ENCODE results near the gene SF1. TPM values are rescaled to one million over a fixed set of nuclear protein-coding genes. Genes with fewer than 3 reads are reported as not detected.

The SF1 gene
- total RNA-seq, 2 experiments from 2014 or later = 1,632 to 1,657 TPM

DNA sequence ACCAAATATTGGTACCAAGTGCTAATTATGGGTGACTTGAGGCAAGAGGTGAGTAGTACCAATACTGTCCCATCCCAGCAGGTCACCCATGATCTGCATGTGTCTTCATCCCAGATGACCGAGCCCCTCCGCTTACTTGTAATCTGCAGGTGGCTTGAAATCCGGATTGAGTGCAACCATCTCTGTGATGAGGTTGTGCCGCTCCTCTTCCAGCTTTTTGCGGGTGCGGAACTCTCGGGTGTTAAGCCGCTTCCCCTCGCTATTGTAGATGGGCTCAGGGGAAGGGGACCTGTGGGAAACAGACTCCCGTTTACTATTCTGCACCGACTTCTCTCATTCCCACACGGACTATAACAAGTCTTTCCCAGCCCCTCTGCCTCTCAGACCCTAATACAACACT, 8.2 kb downstream of the SF1 start:
- no peaks in the 10 kb centered on the region for H3K27me3 Mint-ChIP-seq
- no peaks in the 10 kb centered on the region for H3K9me3 Mint-ChIP-seq
- TF ChIP-seq, protein P1, sequence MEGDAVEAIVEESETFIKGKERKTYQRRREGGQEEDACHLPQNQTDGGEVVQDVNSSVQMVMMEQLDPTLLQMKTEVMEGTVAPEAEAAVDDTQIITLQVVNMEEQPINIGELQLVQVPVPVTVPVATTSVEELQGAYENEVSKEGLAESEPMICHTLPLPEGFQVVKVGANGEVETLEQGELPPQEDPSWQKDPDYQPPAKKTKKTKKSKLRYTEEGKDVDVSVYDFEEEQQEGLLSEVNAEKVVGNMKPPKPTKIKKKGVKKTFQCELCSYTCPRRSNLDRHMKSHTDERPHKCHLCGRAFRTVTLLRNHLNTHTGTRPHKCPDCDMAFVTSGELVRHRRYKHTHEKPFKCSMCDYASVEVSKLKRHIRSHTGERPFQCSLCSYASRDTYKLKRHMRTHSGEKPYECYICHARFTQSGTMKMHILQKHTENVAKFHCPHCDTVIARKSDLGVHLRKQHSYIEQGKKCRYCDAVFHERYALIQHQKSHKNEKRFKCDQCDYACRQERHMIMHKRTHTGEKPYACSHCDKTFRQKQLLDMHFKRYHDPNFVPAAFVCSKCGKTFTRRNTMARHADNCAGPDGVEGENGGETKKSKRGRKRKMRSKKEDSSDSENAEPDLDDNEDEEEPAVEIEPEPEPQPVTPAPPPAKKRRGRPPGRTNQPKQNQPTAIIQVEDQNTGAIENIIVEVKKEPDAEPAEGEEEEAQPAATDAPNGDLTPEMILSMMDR (IDR thresholded peaks at IDR 0.05) = no peak
- H3K27ac Mint-ChIP-seq = peak overlapping the region; percentile 92
- intact Hi-C loops (cut with DNase I, micrococcal nuclease) = loop anchor here in 1 of 2 experiments (10.0 kb wide), 1 partner anchor 95 kb away; no protein-coding TSS in a partner anchor
- no peak overlapping the region for H3K4me3 ChIP-seq (ENCODE audit: low read length)
- H3K27me3 ChIP-seq (ENCODE audit: control insufficient read depth in 1 of 2, insufficient read depth in 2 of 2, low read length in 2 of 2) = no peaks in the 10 kb centered on the region
- H3K4me1 ChIP-seq (ENCODE audit: insufficient read depth, low read length) = peaks cover 90% of the 10 kb centered on the region
- H3K36me3 ChIP-seq (ENCODE audit: insufficient read depth, low read length) = peaks cover 98% of the 10 kb centered on the region
- ChIA-PET POLR2A (interaction anchor here (1.2 to 12.8 kb wide), 4 partner anchors 5 to 48 kb away, joined by 3 to 596 read pairs (median 363); partner anchors contain the start of genes PYGM, RASGRP2 and SF1), CTCF (interaction anchor here (1.7 to 3.1 kb wide), 2 partner anchors 27 to 81 kb away, joined by 4 to 20 read pairs; partner anchors contain the start of gene RASGRP2)
- peaks cover 100% of the 10 kb centered on the region for H3K36me3 Mint-ChIP-seq (ENCODE audit: low read depth)
- no peak for ATAC-seq (ENCODE audit: poor library complexity)
- H3K4me1 Mint-ChIP-seq (ENCODE audit: low read depth) = peaks cover 87% of the 10 kb centered on the region
- no peaks in the 10 kb centered on the region for H3K9me3 ChIP-seq (ENCODE audit: control insufficient read depth in 1 of 2, insufficient read depth in 1 of 2, low read length in 2 of 2)
- H3K4me3 Mint-ChIP-seq = no peak overlapping the region
- peak in 1 of 14 experiments; percentile 31 for DNase-seq
- H3K27ac ChIP-seq (ENCODE audit: low read depth in 1 of 2, low read length in 2 of 2) = no peak overlapping the region

DNA sequence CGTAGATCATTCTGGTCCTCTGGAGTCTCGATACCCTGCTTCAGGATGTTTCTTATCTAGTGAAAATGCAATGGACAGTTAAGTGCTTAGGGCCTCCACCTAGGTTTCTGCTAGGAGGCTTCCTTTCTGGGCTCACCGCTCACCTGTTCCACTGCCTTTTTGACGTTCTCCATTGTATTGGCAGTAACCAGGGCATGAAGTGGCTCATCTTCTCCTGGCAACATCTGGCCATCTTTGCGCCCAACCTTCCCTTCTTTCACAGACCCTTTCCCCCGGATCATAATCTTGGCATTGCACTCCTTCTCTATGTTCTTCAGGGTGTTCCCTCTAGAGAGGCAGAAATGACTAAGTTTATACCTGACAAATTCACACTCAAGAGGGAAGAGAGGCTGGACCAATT, 9.1 kb downstream of the SF1 start:
- Histone ChIP-seq H3K4me3 (ENCODE audit: low read length) (no peak overlapping the region), H3K27me3 (ENCODE audit: control insufficient read depth in 1 of 2, insufficient read depth in 2 of 2, low read length in 2 of 2) (no peaks in the 10 kb centered on the region), H3K9me3 (ENCODE audit: control insufficient read depth in 1 of 2, insufficient read depth in 1 of 2, low read length in 2 of 2) (no peaks in the 10 kb centered on the region), H3K4me1 (ENCODE audit: insufficient read depth, low read length) (peaks cover 90% of the 10 kb centered on the region), H3K36me3 (ENCODE audit: insufficient read depth, low read length) (peaks cover 100% of the 10 kb centered on the region), H3K27ac (ENCODE audit: low read depth in 1 of 2, low read length in 2 of 2) (no peak overlapping the region)
- TF ChIP-seq, protein P1 (IDR thresholded peaks at IDR 0.05) = no peak
- Mint-ChIP-seq H3K36me3 (ENCODE audit: low read depth) (peaks cover 100% of the 10 kb centered on the region), H3K9me3 (no peaks in the 10 kb centered on the region), H3K4me3 (peak overlapping the region; percentile 68), H3K27ac (peak overlapping the region; percentile 85), H3K4me1 (ENCODE audit: low read depth) (peaks cover 87% of the 10 kb centered on the region), H3K27me3 (no peaks in the 10 kb centered on the region)
- CTCF ChIA-PET = interaction anchor here (1.9 kb wide), 1 partner anchor 26 kb away, joined by 13 read pairs; the partner anchor contains the start of gene RASGRP2
- peak in 1 of 14 experiments; percentile 8 for DNase-seq
- ATAC-seq (ENCODE audit: poor library complexity) = no peak
- POLR2A ChIA-PET = interaction anchor here (11.6 to 12.8 kb wide), 2 partner anchors 6 to 26 kb away, joined by 363 to 596 read pairs; partner anchors contain the start of genes RASGRP2 and SF1
- intact Hi-C loops (cut with DNase I, micrococcal nuclease) = no loop called here

DNA sequence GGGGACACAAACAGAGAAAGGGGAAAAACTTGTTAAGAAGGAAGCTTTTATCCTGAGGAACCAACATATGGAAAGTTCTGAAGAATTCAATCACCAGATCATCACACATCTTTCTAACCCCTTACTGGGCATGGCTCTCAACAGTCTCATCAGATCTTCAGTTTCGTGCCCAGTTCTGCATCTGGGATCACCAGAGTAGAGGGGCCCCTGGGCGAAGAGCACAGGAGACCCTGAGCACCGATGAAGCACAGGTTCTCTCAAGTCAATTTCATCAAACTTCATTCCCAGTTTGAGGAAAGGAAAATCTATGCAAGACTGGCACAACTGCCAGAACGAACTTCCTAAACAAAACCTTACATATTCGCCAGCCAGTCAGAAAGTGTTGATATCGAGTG, 10.0 kb downstream of the SF1 start:
- H3K27ac ChIP-seq (ENCODE audit: low read depth in 1 of 2, low read length in 2 of 2) = peak overlapping the region in 1 of 2 donors; percentile 65
- DNase-seq = no peak
- POLR2A ChIA-PET = interaction anchor here (1.0 to 15.0 kb wide), 3 partner anchors 7 to 107 kb away, joined by 5 to 634 read pairs (median 363); partner anchors contain the start of genes RASGRP2 and SF1
- H3K27ac Mint-ChIP-seq = peak overlapping the region; percentile 85
- H3K4me1 Mint-ChIP-seq (ENCODE audit: low read depth) = peaks cover 87% of the 10 kb centered on the region
- ATAC-seq (ENCODE audit: poor library complexity) = no peak
- no peaks in the 10 kb centered on the region for H3K9me3 ChIP-seq (ENCODE audit: control insufficient read depth in 1 of 2, insufficient read depth in 1 of 2, low read length in 2 of 2)
- H3K4me3 Mint-ChIP-seq = peak overlapping the region; percentile 30
- no peaks in the 10 kb centered on the region for H3K27me3 ChIP-seq (ENCODE audit: control insufficient read depth in 1 of 2, insufficient read depth in 2 of 2, low read length in 2 of 2)
- intact Hi-C loops (cut with DNase I, micrococcal nuclease) = no loop called here
- H3K27me3 Mint-ChIP-seq = no peaks in the 10 kb centered on the region
- H3K9me3 Mint-ChIP-seq = no peaks in the 10 kb centered on the region
- peaks cover 92% of the 10 kb centered on the region for H3K4me1 ChIP-seq (ENCODE audit: insufficient read depth, low read length)
- peaks cover 100% of the 10 kb centered on the region for H3K36me3 ChIP-seq (ENCODE audit: insufficient read depth, low read length)
- peaks cover 100% of the 10 kb centered on the region for H3K36me3 Mint-ChIP-seq (ENCODE audit: low read depth)
- H3K4me3 ChIP-seq (ENCODE audit: low read length) = no peak overlapping the region
- CTCF ChIA-PET = interaction anchor here (0.7 to 1.9 kb wide), 5 partner anchors 8 to 25 kb away, joined by 3 to 13 read pairs (median 4); partner anchors contain the start of genes RASGRP2 and SF1
- TF ChIP-seq, protein P1 (IDR thresholded peaks at IDR 0.05) = no peak

Measured in CD4-positive, alpha-beta T cell (primary cell).